ENCODE results near the gene TMEM100.

The TMEM100 gene, protein sequence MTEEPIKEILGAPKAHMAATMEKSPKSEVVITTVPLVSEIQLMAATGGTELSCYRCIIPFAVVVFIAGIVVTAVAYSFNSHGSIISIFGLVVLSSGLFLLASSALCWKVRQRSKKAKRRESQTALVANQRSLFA

DNA sequence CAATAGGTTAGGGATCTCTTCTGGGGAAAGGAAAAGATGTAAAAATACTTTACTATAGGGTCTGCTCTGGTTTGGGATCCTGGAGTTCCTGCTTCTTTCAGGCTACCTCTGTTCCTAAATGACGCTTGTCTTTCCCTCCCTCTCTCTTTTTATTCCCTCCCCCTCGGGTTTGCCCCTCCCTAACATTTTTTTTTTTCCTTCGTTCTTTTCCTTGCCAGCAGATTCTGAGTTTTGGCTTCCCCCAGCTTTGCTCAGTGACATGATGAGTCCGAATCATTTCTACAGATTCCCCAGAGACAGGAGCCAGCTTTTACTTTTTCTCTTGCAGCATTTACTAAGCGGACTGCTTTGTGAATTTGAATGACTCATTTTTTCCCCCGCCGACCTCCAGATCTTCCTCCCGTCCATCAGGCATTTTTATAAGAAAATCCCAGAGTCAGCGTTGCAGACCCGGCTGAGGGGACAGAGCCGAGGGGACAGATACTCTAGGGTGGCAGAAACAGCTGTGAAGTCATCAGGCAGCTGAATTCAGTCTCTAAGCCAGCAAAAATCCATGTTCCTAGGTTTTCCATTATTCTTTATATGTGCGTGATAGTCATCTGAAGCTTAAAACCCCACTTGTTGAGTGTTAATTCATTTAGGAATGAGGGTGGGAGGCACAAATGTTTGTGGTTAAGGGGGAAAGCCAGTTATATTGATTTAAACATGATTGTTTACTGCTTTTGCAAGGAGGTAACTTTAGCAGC is at the start of gene TMEM100:
Gene TMEM100, minus strand, starts transcription at position 123 of the 746 bp plus-strand sequence. CDS start 1,794 bp downstream, outside the sequence.
- no peak for DNase-seq (ENCODE audit: low read depth in 2 of 3, low spot score in 1 of 3)

DNA sequence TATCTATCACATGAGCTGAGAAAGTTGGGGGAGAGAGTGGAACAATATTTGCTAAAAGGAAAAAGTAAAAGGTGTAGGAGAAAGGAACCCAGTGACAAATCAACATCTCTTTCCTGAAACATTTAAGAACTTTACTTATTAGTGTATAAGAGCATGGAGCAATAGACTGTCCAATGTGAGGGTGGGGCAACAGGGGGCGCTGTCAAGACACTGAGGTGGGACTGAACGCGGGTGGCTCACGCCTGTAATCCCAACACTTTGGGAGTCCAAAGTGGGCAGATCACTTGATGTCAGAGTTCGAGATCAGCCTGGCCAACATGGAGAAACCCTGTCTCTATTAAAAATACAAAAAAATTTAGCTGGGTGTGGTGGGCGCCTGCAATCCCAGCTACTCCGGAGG is 49.4 kb upstream of the TMEM100 start:
- DNase-seq (ENCODE audit: low read depth in 2 of 3, low spot score in 1 of 3), result no peak

DNA sequence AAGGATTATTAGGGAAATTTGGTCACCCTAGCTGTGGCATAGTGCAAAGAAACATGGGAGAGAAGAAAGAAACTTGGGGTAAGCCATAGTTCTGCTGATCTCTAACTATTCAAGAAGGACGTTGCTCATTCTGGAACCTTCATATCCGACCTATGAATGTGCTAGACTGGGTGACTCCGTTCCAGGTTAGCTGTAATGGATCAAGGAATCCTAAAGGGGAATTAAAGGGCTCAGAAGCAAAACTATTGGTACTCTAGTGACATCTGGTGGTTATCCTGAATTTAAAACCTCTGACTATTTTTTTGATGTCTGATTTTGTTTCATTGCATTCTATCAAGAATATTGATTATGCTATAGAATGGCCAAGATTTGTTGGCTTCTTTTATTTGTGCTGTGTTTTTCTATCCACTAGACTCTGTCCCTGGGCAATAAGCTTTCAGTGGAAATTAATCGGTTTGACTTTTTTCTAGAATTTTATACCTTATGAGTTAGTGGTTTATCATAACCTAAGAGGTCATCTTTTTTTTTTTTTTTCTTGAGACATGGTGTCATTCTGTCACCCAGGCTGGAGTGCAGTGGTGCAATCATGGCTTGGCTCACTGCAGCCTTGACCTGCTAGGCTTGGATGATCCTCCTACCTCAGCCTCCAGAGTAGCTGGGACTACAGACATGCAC is 47.7 kb upstream of the TMEM100 start:
- no peak for DNase-seq (ENCODE audit: low read depth in 2 of 3, low spot score in 1 of 3)

DNA sequence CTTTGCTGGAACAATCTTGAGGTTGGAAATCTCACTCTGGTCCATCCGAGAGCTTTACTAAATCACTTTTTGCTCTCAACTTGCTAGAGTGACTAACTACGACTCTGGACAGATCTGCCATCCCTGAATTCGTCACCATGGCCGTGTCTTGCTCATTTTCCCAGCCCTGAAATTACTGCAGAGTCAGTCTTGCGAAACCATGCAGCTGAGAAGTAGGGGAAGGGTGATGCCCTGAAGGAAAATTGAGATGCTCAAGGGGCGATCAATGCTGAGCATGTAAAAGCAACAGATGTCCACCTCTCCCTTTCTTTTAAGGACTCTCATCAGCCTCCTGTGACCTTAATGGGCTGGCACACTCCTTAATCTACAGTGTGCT is 46.9 kb upstream of the TMEM100 start:
- no peak for DNase-seq (ENCODE audit: low read depth in 2 of 3, low spot score in 1 of 3)

DNA sequence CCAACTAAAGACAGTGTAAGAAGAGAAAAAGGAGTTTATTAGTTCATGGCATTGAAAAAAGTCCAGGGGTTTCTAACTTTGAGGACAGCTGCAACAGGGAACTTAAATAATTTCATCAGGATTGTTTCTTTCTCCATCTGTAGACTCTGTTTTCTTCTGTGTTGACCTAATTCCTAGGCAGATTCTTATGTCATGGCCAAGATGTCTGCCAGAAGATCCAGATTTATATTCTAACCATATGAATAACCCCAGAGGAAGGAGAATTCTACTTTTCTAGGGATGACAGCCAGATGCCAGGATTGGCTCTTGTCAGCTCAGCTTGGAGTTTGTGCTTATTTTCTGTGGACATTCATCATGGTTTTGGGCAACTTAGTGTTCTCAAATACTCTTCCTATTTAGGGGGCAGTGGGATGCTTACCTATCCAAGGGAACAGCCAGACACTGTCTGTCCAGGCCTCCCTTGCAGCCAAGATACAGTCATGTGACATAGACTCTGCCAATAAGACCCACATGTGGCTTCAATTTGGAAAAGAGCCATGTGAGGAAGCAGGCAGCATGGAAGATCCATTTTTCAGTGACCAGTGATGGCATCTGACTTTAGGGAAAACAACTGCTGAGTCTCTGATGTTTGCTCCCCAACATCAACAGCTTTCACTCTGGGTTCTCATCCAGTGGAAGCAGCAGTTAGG is 46.4 kb upstream of the TMEM100 start:
- DNase-seq (ENCODE audit: low read depth in 2 of 3, low spot score in 1 of 3), result no peak

DNA sequence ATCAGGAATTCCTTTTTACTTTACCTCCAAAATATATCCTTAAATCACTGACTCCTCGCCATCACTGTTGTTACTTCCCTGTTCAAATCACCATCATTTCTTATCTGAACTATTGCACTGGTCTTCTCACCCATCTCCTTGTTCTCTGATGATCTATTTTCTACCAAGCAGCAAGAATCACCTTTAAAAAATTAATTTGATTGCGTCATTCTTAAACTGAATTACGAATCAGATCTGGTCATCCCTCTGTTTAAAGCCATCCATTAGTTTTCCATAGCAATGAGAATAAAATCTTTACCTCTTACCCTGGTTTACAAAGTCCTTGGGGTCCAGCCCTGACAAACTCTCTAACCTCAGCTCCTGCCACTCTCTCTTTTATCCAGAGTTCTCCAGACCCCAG is 42.8 kb upstream of the TMEM100 start:
- no peak for DNase-seq (ENCODE audit: low read depth in 2 of 3, low spot score in 1 of 3)

DNA sequence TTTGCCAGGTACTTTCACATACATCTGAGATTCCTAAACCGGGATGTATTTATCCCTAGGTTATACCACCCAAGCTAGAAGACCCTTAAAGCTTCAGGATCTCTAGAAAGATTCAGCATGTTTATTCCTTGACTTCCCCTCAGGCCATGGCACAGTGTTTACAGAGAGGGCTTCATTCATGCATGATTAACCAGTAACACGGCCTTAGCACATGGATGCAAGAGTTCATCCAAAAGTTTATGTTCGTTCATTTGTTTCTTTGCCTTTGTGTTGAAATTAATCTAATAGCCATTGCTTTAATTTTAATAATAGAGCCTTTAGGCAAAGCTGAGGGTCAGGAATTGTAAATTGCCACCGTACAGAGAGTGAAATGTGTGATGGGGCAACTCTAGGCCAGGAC is 41.9 kb upstream of the TMEM100 start:
- DNase-seq (ENCODE audit: low read depth in 2 of 3, low spot score in 1 of 3), result no peak

DNA sequence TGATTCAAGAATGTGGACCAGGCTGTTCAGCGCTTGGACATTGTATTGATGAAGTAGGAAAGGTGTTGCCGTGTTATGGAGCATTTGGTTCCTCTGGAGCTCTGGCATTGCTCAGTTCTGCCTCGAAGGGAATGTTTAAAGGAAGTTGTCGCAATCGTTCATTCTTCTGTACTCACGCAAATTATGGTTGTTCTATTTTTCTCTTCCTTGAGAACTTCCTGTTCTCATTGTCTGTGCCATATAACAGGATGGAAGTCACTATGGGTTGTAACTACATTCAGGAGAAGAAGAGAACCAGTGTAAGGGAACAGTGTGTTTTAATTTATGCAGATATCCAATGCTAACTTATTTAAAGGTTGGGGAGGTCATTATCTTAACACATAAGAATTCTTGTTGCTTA is 41.2 kb upstream of the TMEM100 start:
- DNase-seq (ENCODE audit: low read depth in 2 of 3, low spot score in 1 of 3), result no peak

DNA sequence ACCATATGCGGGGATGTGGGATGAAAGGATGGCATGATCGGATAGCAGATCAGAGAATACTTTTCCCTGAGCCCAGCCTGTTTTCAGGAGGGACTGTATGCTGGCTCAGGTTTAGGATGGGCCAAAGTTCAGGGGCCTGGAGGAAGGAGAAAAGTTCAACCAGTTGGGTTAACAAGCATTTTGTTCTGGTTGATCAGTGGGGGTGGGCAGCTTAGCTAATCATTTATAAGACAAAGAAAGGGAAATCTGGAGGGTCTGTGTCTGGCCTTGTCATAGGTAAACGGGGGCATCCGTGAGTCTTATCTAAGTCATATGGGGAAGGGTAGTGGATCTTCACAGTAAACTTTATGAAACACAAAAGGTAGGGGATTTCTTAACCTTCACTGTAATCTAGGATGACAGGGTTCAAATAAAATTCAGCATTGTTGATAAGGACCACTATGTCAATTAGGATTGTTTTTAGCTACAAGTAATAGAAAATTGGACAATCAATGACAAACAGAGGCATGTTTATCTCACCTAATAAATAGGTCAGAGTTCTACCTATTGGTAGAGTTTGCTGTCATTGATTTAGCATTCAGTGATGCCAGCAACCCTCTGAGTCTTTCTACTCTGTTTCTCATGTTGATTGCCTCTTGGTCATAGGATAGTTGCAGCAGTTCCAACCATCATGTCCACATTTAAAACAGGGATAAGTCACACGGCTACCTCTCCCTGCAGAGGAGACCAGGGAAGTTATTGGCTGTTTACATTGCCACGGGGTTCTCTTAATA is 39.6 kb upstream of the TMEM100 start:
- DNase-seq (ENCODE audit: low read depth in 2 of 3, low spot score in 1 of 3), result no peak

DNA sequence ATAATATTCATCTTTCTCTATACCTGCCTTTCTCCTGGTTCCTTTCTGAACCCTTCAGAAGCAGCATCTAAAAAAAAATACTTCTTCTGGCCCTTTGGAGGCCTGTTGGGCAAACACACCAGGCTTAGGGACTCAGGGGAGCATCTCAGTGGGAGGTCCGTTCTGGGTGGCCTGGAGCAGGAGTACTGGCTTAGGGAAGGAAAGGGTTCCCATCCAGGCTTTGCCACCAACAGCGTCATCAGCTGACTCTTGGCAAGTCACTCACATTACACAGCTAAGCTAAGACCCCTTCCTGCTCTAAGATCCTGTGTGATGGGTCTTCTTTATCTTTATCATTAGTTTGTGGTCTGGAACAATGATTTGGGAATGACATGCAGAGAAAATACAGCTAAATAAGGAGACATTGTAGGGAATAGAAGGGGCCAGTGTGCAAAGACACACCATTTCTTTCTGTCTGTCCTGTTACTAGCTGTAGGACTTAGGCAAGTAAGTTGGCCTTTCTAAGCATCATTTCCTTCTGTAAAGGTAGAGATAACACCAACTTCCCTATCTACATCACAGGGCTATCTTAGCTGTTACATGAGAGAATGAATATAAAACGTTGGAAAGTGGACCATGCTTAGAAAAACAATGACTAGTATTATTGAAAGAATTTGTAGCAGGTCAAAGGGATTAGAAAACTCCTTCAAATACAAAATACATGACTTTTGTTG is 38.1 kb upstream of the TMEM100 start:
- DNase-seq (ENCODE audit: low read depth in 2 of 3, low spot score in 1 of 3), result no peak

DNA sequence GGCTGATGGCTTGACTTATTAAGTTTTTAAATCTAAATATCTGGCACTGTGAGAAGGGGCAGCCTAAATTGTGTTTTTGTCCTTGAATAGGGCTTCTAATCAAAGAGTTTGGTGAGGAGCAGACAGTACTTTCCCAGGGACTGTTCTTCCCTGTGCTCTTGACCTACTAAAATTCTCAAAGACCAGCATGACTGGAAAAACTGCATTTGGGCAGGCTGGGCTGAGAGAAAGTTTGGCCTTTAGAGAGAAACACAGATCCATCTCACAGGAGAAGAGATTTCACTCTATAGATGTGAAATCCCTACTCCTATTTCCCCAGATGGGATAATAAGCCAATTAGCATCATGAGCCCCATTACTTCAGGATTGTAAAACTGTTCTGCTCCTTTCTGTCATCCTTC is 35.5 kb upstream of the TMEM100 start:
- no peak for DNase-seq (ENCODE audit: low read depth in 2 of 3, low spot score in 1 of 3)

DNA sequence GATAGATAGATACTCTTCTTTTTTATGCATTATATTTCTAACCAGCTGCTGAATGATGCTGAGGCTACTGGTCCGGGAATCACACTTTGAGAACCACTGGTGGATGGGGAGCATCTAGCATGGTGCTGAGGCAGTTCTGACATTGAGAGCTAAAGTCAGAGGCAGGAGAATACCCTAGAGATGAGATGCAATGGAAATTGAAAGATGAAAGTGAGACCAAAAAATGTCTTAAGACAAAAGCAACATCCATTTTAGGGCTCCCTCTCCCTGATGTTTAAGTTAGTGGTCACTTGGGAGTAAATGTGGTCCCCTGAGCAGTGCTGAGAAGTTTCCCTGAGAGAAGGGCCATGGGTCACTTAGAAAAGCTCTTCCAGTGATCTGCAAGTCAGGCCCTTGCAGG is 35.0 kb upstream of the TMEM100 start:
- no peak for DNase-seq (ENCODE audit: low read depth in 2 of 3, low spot score in 1 of 3)

DNA sequence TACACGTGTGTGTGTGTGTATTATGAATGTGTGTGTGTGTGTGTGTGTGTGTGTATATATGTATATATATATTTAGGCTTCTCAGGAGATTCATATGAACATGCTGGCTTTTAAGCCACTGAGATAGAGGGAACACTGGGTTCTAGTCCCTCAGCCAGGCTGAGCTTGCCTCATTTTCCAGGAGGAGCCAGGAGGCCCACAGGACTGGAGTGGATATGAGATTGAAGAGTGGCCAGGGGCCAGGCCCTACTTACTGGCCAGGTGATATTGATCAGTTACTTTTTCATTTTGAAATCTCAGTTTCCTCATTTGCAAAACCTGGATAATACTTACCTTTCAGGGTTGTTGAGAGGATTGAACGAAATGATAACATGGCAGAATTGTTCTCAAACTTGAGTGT is 34.0 kb upstream of the TMEM100 start:
- no peak for DNase-seq (ENCODE audit: low read depth in 2 of 3, low spot score in 1 of 3)

DNA sequence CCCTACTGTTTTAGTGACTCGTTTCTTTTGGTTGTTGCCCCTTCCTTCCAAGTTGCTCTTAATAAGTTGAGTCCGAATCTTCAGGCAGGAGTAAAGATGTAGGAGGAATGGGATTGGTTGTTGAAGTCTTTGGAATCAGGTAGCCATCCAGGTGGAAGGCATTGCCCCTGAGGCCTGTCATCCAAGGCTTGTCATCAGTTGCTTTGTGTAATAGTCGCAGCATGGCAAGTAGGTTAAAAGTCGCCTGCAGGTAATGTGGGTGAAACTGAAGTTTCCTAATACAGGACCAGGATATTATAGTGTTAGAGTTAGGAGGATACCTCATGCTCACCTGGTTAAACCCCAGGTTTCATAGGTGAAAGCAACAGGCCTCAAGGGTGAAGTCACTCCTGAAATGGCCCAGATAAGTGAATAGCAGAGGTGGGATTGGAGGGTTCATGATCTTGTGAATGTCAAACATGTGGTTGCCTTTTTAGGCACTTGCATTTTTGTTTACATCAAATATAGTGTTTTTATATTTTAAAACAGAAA is 29.1 kb upstream of the TMEM100 start:
- no peak for DNase-seq (ENCODE audit: low read depth in 2 of 3, low spot score in 1 of 3)

DNA sequence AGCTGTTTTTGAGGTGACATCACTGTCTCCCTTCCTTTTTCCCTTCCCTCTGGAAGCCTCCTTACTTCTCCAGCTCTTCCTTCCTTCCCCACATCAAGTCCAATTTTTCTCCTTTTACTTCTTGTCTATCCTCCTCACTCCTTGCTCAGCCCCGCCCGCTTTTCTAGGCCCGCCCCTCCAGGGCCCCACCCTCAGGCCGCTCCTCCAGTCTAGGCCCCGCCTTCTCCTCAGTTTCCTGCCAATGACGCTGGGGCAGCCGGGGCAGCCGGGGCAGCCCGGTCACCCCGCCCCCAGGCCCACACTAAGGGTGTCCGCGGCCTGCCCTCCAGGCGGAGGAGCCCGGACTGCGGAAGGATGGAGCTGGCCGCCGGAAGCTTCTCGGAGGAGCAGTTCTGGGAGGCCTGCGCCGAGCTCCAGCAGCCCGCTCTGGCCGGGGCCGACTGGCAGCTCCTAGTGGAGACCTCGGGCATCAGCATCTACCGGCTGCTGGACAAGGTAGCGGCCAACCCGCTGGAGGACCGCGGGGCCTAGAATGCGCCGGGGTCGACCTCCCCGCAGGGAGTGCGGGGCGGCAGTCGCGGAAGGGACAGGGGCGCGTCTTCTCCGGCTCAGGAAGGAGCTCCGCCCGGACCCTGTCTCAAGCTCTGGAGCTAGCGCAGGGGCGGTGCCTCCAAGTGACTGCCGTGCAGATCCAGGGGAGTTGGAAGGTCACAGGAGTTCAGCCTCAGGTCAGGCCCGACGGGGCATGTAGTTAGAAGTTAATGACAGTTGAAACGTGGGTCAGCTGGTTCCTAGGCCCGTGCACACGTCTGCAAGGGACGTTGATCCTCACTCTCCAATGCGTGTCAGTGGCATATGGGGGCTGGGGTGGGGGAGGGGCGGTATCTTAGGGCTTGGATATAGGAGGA is 28.3 kb upstream of the TMEM100 start, which contains the start of gene PCTP:
Gene PCTP, plus strand, starts transcription at position 302 of the 908 bp plus-strand sequence. Its CDS starts 53 bp downstream, at position 355.
- DNase-seq (ENCODE audit: low read depth in 2 of 3, low spot score in 1 of 3), result peak; percentile 76 to 88 (median 88)

DNA sequence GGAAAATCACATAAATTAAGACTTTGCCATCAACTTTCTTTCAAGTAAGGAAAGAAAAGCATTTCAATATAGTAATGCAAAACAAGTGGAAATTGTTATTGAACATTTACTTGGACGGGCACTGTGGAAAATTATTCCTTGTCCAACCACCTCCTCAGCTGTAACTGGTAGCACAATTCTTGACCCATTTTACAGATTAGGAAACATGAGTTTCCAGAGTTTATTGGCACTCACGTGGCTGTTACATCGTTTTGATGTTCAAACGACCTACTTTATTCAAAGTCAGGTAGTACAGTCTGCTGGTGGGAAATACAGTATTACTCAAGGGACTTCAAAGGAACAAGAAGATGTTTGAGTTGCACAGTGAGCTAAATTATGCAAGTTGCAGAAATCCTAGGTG is 27.3 kb upstream of the TMEM100 start:
- DNase-seq (ENCODE audit: low read depth in 2 of 3, low spot score in 1 of 3), result no peak

DNA sequence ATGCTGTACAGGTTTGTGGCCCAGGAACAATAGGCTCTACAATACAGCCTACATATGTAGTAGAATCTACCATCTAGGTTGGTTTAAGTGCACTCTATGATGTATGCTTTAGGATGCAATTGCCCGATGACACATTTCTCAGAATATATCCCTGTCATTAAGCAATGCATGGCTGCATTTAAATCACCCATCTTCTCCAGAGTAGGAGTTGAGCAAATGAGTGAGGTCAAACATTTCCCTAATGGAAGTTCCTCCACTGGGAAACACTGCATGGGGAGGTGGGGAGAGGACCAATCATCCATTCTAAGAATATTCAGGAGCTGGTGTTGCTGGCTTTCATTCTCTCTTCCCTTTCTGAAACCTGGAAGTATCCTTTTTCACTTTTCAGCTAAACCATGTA is 26.2 kb upstream of the TMEM100 start:
- DNase-seq (ENCODE audit: low read depth in 2 of 3, low spot score in 1 of 3), result no peak

DNA sequence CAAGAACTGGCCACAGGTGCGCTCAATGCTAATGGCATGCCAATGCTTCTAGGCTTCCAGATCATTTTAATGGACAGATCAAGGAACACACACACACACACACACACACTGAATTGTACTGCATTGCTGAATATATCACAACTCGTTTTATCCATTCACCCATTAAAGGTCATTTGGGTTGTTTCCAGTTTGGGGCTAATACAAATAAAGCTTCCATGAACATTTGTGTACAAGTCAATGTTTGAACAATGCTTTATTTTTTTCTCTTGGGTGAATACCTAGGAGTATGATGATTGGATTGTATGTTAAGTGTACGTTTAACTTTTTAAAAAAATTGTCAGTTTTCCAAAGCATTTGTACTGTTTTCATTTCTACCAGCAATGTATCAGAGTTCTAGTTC is 24.5 kb upstream of the TMEM100 start:
- DNase-seq (ENCODE audit: low read depth in 2 of 3, low spot score in 1 of 3), result no peak

DNA sequence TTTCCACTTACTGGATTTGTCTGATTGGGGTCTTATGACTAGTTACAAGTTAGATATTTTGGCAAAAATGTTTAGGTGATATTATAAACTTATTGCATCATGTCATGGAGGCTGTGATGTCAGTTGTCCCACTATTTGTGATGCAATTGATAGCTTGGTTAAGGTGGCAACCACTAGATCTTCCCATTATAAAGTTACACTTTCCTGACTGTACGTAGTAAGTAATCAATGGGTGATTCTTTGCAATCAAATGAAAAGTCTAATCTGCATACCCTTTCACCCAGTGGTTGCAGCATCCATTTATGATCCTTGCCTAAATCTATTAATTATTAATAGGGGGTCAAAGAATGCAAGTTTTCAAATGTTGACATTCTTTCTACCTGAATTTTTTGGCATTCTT is 23.8 kb upstream of the TMEM100 start:
- DNase-seq (ENCODE audit: low read depth in 2 of 3, low spot score in 1 of 3), result no peak
